Activated T-cell treated with anti-CD3 and anti-CD28 coated beads for 1 hour (primary cell): ENCODE measurements around the gene PPA1.
"Not testable (repeated sequence)": the region's sequence is repeated elsewhere in the genome, so short reads cannot be mapped to it uniquely, and the experiment has no call there.

Experiments used
- DNase-seq: peaks from one replicate; pipeline ENCODE4 v3.0.0-alpha.2; 2020; ENCODE audit warnings: low read depth

PPA1 gene

GRCh38 chr10:70169011-70169410 is 64.2 kb downstream of the PPA1 start:
- DNase-seq = no peak

- no peak for DNase-seq
Measured at GRCh38 chr10:70167246-70167645, 66.0 kb downstream of the PPA1 start.

DNA sequence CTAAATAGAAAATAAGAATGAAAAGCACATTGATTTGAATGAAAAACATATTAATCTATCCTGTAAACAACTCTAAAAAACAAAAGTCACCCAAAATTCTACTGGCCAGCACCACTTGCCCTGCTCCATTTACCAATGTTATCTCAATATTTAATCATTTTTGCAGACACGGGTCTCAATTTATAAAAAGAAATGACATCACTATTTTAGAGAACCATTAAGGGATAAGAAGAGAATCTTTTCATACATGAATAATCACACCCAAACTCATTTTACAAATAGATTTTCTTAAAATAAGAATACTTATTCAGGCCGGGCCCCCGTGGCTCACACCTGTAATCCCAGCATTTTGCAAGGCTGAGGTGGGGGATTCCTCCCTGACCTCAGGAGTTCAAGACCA is 66.8 kb downstream of the PPA1 start:
- DNase-seq = no peak

DNA sequence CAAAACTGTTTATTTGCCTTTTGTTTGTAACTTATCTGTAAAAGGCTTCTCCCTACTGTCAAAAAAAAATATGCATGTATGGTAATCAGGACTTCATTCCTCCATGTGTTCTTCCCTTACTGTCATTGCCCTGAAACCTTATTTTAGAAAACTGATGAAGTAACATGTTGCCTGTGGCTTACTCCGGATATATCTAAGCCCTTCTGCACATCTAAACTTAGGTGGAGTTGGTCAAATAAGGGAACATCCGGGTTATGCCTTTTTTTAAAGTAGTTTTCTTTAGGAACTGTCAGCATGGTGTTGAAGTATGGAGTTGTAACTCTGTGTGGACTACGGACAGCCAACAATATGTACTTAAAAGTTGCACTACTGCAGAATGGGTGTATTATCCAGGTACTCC is 69.1 kb downstream of the PPA1 start:
- no peak for DNase-seq

GRCh38 chr10:70163448-70163847 is 69.8 kb downstream of the PPA1 start:
- no peak for DNase-seq

DNA sequence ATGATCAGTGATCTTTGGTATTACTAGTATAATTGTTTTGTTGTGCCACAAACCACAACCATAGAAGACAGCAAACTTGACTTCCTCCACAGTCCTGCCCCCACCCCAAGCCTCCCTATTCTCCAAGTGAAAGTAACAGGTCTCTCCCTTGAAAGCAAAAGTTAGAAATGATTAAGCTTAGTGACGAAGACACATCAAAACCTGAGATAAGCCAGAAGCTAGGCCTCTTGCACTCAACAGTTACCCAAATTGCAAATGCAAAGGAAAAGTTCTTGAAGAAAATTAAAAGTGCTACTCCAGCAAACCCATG is 70.4 kb downstream of the PPA1 start:
- DNase-seq = no peak

DNA sequence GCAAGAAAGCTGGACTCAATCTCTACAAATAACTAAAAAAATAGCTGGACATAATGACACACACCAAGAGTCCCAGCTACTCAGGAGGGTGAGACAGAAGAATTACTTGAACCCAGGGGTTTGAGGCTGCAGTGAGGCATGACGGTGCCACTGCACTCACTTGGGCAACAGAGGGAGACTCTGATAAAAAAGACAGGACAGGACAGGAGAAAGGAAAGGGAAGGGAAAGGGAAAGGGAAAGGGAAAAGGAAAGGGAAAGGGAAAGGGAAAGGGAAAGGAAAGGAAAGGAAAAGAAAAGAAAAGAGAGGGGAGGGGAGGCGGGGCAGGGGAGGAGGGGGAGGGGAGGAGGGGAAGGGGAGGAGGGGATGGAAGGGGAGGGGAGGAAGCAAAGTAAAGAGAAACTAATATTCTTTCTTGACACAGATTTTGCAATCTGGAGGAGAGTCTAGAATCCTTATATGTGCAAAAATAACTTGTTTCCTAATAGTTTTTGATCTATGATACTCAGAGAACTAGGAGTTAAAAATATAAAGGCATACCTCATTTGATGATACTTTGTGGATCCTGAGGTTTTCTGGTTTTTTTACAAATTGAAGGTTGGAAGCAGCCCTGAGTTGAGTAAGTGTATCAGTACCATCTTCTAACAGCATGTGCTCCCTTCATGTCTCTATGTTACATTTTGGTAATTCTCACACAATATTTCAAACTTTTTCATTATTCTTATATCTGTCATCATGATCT is 70.9 kb downstream of the PPA1 start:
- DNase-seq = no peak

DNA sequence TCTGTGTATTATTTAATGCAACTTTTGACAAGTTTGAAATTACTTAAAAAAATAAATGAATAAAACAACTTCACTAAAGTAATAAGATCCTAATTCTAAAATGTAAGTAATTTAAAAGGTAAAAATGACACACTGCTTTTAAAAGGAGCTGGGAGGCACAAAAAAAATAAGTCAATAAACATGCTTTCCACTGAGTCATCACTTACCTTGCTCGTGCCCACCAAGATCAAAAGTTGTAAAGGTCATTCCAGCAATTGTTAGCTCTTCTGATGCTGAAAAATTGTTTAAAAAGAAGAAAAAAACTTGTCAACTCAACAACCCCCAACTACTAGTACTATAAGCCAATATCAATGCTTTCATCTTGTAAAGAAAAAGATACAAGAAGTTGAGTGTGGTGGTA is 72.4 kb downstream of the PPA1 start:
- no peak for DNase-seq

GRCh38 chr10:70159366-70159765 is 73.9 kb downstream of the PPA1 start:
- not testable (repeated sequence) for DNase-seq

GRCh38 chr10:70158113-70158512 is 75.1 kb downstream of the PPA1 start:
- no peak for DNase-seq

- DNase-seq = no peak
Measured at GRCh38 chr10:70155255-70155838, 77.9 kb downstream of the PPA1 start.
